ENCODE data around the gene PARVB.

PARVB gene

DNA sequence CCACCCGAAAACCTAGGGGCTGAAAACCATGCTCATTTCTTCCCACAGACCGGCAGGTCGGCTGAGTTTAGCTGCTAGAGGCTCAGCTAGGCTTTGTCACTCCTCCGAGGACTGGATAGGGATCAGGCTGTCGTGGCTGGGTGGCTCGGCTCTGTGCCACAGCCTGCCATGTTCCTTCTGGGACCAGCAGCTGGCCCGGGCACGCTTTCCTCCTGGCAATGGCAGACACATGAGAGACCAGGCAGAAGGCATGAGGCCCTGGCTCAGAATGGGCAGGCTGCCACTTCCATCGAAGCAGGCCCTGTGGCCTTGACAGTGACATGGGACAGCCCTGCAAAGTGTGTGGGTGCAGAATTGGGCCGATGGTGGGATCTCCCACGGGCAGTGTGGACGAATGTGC lies 177.6 kb downstream of the PARVB start:
- DNase-seq (ENCODE audit: low spot score), result no peak

DNA sequence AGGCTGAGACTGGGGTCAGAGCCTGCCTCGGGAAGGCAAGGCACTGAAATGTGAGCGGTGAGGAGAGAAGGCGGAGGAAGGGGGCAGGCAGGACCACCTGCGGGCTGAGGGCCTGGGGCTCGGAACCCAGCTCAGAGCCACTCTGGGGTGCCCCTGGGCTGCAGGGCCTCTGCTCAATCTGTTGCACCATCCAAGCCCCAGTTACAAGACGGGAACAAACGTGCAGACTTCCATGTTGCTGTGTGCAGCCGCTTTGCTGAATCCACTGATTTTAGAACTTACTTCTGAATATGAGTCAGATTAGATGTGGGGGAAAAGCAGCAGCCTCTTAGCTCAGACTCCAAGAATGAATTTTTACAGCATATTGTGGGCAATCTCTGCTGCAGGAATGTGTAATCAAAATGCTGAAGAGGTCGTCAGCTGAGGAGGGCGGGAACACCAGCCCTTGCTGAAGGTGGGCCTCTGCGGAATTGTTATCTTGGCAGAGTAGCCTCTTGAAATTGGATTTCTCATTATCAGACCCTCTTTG lies 178.2 kb downstream of the PARVB start:
- no peak for DNase-seq (ENCODE audit: low spot score)

- DNase-seq (ENCODE audit: low spot score), result no peak
These were observed 179.1 kb downstream of the PARVB start for GRCh38 chr22:44203203-44203602.

GRCh38 chr22:44204739-44205515 lies 180.8 kb downstream of the PARVB start:
- no peak for DNase-seq (ENCODE audit: low spot score)

GRCh38 chr22:44205516-44206329 lies 181.6 kb downstream of the PARVB start:
- DNase-seq (ENCODE audit: low spot score), result no peak

- DNase-seq (ENCODE audit: low spot score), result no peak
These were observed 182.2 kb downstream of the PARVB start for GRCh38 chr22:44206330-44206645.

DNA sequence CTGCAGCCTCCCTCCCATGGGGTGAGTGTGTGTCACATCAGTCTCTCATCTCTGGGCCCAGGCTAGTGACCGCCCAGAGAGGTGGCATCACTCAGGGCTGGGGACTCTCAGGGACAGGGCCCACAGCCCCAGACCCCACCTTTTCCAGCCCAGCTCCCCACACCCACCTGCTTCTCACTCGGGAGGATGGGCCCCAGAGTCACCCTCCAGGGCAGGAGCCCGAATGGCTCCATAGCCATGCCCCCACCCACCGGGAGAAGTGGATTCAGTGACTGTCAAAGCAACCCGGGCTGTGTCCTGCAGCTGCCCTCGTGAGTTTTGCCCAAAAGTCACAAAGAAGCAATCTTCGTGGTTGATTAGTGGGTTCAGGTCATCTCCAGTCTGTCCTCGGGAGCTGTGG lies 182.6 kb downstream of the PARVB start:
- no peak for DNase-seq (ENCODE audit: low spot score)

GRCh38 chr22:44207173-44207980 lies 183.3 kb downstream of the PARVB start:
- DNase-seq (ENCODE audit: low spot score), result no peak

DNA sequence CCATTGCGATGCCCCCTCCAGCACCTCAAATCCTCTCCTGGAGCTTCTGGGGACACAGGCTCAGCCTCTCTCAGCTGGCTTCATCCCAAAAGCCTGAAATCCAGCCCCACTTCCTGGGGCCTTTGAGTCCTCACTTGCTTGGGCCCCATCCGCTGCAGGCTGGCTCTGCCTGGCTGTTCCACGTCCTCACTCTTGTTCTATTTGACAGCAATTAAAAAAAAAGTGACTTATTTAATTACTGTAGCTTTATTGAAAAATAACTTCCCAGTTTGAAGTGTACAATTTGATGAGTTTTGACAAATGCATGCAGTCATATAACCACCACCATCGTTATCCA lies 183.8 kb downstream of the PARVB start:
- no peak for DNase-seq (ENCODE audit: low spot score)

DNA sequence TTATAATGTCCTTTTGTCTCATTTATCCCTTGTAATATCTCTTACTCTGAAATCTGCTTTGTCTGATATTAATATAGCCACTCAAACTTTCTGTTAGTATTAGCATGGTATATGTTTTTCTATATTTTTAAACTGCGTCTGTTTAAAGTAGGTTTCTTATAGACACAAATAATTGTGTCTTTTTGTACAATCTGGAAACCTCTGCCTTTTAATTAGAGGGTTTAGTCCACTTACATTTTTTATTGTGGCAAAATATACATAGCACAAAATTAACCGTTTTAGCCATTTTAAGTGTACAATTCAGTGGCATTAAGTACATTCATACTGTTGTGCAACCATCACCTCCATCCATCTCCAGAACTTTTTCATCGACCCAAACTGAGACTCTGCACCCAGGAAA lies 185.2 kb downstream of the PARVB start:
- DNase-seq (ENCODE audit: low spot score), result no peak

GRCh38 chr22:44210722-44211121 lies 186.6 kb downstream of the PARVB start:
- no peak for DNase-seq (ENCODE audit: low spot score)

DNA sequence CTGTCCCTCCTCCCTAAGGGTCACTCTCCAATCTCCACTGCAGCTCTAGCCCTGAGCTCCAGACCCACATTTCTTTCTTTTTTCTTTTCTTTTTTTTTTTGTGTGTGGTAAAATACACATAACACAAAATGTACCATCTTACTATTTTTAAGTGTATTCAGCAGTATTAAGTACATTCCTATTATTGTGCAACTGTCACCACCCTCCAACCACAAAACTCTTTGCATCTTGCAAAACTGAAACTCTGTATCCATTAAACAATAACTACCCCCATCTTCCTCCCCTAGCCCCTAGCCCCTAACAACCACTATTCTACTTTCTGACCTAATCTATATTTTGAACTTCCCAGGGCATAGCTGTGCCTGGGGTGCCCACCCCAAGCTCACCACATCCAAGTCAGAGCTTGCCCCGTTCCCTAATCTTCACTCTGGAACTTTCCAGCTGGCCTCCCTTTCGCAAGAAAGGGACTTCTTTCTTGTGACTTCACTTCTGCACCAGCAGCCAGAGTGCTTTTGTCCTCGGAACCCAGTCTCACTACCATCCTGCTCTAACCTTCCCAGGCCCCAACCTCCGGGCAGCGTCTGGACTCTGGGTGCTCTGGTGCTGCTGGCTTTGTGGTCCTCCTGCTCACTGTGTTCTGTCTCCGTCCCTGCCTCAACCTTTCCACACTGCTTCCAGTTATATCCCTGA lies 187.3 kb downstream of the PARVB start:
- no peak for DNase-seq (ENCODE audit: low spot score)

DNA sequence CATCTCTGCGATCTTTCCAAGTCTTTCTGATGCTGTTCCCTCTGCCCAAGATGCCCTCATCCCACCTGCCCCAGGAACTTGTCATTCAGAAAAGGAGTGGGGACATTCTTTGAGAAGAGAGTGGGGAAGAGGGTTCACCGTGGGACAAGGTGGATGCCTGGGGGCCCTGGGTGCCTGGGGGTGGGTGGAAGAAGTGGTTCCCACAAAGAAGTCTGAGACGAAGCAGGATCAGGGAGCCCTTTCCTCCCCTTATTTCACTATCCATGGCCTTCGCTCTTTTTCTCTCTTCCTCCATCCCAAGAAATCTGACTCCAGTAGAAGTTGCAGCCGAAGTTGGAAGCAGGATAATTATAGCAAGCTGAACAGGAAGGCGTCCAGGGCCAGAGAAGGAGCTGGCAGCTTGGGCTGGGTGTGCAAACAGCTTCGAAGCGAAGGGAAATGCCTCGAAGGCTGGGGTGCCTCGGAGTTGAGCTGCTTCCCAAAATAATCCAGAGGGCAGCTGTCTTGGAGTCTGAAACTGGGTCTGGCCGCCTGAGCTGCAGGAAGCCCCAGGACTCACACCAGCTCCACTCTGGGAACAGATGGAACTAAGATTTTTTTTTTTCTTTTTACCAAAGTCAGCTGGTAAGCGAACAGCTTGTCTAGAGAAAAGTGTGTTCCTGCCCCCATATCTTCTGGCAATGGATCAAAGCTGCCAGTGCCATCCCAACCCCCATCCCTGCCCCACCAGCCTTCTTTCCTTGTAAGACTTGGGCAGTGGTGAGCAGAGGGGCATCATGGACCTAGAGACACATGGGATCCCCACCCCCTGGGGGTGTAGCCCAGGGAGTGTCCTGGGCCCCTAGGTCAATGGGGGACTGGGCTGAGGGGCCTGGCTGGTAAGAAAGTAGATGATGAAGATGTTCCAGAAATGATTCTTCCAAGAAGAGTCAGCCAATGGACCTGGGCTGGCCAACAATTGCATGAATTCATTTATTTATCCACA lies 188.1 kb downstream of the PARVB start:
- no peak for DNase-seq (ENCODE audit: low spot score)

DNA sequence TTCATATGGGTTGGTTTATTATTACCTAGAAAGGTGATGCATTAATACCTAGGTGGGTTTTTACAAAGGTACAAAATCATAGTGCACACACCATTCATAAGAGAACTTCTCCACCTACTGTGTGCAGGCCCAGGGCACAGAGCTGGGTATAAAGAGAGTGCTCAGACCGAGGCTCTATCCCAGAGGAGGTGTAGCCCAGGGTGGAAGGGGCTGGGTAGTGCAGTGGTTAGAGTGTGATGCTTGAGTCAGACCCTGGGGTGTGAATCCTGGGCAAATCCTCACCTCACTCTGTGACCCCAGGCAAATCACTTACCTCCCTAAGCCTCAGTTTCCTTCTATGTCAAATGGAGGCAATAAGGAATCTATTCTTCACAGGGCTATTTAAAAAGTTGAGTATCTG lies 188.8 kb downstream of the PARVB start:
- no peak for DNase-seq (ENCODE audit: low spot score)

DNA sequence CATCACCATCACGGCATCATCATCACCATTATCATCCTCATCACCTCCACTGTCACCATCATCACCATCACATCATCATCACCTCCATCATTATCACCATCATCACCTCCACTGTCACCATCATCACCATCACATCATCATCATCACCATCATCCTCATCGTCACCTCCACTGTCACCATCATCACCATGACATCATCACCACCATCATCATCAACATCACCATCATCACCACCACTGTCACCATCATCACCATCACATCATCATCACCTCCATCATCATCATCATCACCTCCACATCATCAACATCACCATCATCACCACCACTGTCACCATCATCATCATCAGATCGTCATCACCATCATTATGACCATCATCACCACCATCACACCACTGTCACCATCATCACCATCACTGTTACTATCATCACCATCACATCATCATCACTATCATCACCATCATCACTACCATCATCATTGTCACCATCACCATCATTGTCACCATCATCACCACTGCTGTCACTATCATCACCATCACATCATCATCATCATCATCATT lies 189.5 kb downstream of the PARVB start:
- DNase-seq (ENCODE audit: low spot score), result no peak

DNA sequence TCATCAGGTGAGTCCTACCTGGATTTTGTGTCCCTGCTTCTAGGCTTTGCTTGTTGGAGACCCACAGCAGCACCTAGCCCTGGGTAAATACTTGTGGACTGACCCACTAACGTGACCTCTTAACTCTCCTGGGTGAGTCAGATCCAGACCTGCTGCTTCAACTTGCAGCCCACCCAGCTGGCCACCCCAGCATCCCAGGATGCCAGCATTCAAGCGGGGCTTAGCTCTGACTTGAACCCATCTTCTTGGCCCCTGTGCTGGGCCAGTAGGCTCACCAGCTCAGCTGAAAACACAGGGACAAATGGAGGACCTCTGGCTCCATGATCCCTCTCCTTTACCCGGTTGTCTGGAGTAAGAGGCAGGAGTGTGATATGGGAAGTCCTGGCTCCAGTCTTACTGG lies 190.1 kb downstream of the PARVB start:
- no peak for DNase-seq (ENCODE audit: low spot score)

GRCh38 chr22:44214764-44215163 lies 190.7 kb downstream of the PARVB start:
- no peak for DNase-seq (ENCODE audit: low spot score)

DNA sequence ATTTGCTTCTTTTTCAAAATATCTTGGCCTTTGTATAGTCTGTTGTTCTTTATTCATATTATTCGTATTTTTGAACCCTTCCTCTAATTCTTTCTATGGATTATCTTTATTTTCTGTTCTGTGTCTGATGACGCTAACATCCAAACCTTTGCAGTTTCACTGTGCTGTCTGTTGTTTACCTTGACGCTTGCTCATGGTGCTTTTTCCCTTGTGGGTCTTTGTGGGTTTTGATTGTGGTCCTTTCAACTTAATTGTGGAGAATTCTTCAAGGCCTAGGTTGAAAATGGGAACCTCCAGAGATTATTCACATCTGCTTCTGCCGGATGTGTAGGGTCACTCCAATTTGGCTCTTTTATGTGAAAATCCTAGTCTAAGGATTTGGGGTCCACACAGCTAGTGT lies 191.2 kb downstream of the PARVB start:
- no peak for DNase-seq (ENCODE audit: low spot score)

GRCh38 chr22:44217346-44217745 lies 193.2 kb downstream of the PARVB start:
- no peak for DNase-seq (ENCODE audit: low spot score)

DNA sequence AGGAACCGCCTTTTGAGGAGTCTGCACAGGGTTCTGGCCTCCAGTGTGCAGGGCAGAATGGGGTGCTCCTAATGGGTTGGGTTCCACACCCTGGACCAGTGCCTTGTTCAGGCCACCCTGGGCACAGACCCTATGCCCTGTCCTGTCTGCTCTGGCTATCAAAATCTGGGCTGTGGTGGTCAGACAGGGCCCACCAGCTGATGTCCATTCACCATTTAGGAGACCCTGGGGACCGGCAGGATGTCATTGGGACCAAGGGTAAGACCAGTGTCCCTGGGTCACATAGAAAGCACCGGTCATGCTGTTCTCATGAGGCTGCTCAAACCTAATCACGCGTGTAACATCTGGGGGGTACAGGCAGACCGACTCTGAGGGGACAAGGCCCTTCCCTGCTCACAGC lies 194.0 kb downstream of the PARVB start:
- no peak for DNase-seq (ENCODE audit: low spot score)
